ENCODE measurements around the gene FSTL3. TPM values are rescaled to one million over a fixed set of nuclear protein-coding genes. Genes with fewer than 3 reads are reported as not detected.

The FSTL3 gene
- total and polyA plus RNA-seq, 2 of the 13 experiments (the other 11 are each of a cell fraction or from before 2014, with no cell fraction given) = 13.5 to 15.6 TPM

DNA sequence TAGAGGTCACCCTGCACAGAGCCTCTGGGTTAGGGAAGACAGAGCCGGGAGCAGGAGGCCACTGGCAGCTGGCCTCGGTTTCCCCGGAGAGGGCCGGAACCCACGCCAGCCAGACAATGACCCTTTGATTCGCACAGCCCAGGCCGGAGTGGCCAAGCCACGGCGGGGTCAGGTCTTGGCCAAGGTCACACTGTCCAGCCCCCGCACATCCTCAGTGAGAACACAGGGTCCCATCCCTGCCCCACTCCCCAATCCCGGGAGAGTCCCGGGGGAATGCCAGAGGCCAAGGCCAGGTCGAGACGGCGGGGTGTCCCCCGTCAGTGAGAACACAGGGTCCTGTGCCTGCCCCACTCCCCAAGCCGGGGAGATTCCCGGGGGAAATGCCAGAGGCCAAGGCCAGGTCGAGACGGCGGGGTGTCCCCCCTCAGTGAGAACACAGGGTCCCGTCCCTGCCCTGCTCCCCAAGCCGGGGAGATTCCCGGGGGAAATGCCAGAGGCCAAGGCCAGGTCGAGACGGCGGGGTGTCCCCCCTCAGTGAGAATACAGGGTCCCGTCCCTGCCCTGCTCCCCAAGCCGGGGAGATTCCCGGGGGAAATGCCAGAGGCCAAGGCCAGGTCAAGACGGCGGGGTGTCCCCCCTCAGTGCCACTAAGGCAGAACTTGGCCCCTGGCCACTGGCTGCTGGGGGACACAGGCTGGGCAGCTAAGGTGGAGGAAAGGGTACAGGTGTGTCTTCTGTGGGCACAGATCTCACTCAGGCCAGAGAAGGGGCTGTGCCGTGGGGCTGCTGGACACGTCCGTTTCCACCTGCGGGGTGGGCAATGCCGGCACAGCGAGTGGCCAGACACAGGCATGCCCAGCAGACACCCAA is 1.7 kb upstream of the FSTL3 start (continued):
- no peak for TF ChIP-seq NONO (IDR thresholded peaks at IDR 0.05)
- TF ChIP-seq NONO (CRISPR knock-in tag; conservative IDR thresholded peaks at IDR 0.05) = 0 out of 2 replicates have a peak, but pooled peaks have one; percentile 31
- TF ChIP-seq, protein P1, sequence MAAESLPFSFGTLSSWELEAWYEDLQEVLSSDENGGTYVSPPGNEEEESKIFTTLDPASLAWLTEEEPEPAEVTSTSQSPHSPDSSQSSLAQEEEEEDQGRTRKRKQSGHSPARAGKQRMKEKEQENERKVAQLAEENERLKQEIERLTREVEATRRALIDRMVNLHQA (CRISPR knock-in tag; IDR thresholded peaks at IDR 0.05) = no peak
- TF ChIP-seq NCOA2 (CRISPR knock-in tag; IDR thresholded peaks at IDR 0.05) = peak; percentile 53; the same call in 1 of the 2 replicates
- peak; percentile 25 for TF ChIP-seq GATAD2A (CRISPR knock-in tag; IDR thresholded peaks at IDR 0.05)
- TF ChIP-seq, protein P2, sequence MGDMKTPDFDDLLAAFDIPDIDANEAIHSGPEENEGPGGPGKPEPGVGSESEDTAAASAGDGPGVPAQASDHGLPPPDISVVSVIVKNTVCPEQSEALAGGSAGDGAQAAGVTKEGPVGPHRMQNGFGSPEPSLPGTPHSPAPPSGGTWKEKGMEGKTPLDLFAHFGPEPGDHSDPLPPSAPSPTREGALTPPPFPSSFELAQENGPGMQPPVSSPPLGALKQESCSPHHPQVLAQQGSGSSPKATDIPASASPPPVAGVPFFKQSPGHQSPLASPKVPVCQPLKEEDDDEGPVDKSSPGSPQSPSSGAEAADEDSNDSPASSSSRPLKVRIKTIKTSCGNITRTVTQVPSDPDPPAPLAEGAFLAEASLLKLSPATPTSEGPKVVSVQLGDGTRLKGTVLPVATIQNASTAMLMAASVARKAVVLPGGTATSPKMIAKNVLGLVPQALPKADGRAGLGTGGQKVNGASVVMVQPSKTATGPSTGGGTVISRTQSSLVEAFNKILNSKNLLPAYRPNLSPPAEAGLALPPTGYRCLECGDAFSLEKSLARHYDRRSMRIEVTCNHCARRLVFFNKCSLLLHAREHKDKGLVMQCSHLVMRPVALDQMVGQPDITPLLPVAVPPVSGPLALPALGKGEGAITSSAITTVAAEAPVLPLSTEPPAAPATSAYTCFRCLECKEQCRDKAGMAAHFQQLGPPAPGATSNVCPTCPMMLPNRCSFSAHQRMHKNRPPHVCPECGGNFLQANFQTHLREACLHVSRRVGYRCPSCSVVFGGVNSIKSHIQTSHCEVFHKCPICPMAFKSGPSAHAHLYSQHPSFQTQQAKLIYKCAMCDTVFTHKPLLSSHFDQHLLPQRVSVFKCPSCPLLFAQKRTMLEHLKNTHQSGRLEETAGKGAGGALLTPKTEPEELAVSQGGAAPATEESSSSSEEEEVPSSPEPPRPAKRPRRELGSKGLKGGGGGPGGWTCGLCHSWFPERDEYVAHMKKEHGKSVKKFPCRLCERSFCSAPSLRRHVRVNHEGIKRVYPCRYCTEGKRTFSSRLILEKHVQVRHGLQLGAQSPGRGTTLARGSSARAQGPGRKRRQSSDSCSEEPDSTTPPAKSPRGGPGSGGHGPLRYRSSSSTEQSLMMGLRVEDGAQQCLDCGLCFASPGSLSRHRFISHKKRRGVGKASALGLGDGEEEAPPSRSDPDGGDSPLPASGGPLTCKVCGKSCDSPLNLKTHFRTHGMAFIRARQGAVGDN (CRISPR knock-in tag; IDR thresholded peaks at IDR 0.05) = peak; percentile 66
- TF ChIP-seq ZBTB7B (CRISPR knock-in tag; IDR thresholded peaks at IDR 0.05) = peak; percentile 49; the same call in 1 of the 2 replicates
- TF ChIP-seq SOX13 (IDR thresholded peaks at IDR 0.05) = no peak
- peak in 1 of 2 experiments; percentile 19; a peak in 1 of 4 replicates for TF ChIP-seq SOX13 (CRISPR knock-in tag; conservative IDR thresholded peaks at IDR 0.05 in 1 of 2, IDR thresholded peaks at IDR 0.05 in 1 of 2)
- TF ChIP-seq, protein P3, sequence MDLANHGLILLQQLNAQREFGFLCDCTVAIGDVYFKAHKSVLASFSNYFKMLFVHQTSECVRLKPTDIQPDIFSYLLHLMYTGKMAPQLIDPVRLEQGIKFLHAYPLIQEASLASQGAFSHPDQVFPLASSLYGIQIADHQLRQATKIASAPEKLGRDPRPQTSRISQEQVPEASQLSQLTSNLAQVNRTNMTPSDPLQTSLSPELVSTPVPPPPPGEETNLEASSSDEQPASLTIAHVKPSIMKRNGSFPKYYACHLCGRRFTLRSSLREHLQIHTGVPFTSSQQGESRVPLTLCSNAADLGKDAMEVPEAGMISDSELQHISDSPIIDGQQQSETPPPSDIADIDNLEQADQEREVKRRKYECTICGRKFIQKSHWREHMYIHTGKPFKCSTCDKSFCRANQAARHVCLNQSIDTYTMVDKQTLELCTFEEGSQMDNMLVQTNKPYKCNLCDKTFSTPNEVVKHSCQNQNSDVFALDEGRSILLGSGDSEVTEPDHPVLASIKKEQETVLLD (CRISPR knock-in tag; IDR thresholded peaks at IDR 0.05; ENCODE audit: low read depth) = no peak
- peak; percentile 46 for TF ChIP-seq SALL1 (CRISPR knock-in tag; IDR thresholded peaks at IDR 0.05)
- TF ChIP-seq KDM2A (CRISPR knock-in tag; IDR thresholded peaks at IDR 0.05; ENCODE audit: borderline replicate concordance, low read depth) = peak; percentile 35; the same call in 1 of the 2 replicates
- TF ChIP-seq, protein P4, sequence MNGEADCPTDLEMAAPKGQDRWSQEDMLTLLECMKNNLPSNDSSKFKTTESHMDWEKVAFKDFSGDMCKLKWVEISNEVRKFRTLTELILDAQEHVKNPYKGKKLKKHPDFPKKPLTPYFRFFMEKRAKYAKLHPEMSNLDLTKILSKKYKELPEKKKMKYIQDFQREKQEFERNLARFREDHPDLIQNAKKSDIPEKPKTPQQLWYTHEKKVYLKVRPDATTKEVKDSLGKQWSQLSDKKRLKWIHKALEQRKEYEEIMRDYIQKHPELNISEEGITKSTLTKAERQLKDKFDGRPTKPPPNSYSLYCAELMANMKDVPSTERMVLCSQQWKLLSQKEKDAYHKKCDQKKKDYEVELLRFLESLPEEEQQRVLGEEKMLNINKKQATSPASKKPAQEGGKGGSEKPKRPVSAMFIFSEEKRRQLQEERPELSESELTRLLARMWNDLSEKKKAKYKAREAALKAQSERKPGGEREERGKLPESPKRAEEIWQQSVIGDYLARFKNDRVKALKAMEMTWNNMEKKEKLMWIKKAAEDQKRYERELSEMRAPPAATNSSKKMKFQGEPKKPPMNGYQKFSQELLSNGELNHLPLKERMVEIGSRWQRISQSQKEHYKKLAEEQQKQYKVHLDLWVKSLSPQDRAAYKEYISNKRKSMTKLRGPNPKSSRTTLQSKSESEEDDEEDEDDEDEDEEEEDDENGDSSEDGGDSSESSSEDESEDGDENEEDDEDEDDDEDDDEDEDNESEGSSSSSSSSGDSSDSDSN (CRISPR knock-in tag; IDR thresholded peaks at IDR 0.05) = 0 out of 2 replicates have a peak, but pooled peaks have one; percentile 20
- no peak for TF ChIP-seq RFX5 (IDR thresholded peaks at IDR 0.05; ENCODE audit: low read depth, low read length)
- no peak for TF ChIP-seq ZNF333 (CRISPR knock-in tag; IDR thresholded peaks at IDR 0.05; ENCODE audit: borderline replicate concordance)
- TF ChIP-seq ZNF883 (CRISPR knock-in tag; IDR thresholded peaks at IDR 0.05; ENCODE audit: not compliant biosample characterization) = peak; percentile 49
- TF ChIP-seq, protein P5, sequence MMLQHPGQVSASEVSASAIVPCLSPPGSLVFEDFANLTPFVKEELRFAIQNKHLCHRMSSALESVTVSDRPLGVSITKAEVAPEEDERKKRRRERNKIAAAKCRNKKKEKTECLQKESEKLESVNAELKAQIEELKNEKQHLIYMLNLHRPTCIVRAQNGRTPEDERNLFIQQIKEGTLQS (CRISPR knock-in tag; IDR thresholded peaks at IDR 0.05) = no peak
- TF ChIP-seq CBX1 (IDR thresholded peaks at IDR 0.05; ENCODE audit: low read depth) = no peak
- TF ChIP-seq PHF20 (CRISPR knock-in tag; IDR thresholded peaks at IDR 0.05) = no peak
- TF ChIP-seq ZNF350 (CRISPR knock-in tag; IDR thresholded peaks at IDR 0.05; ENCODE audit: borderline replicate concordance, low read depth) = no peak
- no peak for TF ChIP-seq ZNF17 (CRISPR knock-in tag; IDR thresholded peaks at IDR 0.05)

Measured in HepG2 (cell line).